ENCODE data around the gene RNH1. TPM values are rescaled to one million over a fixed set of nuclear protein-coding genes. Genes with fewer than 3 reads are reported as not detected.

Gene RNH1
- total RNA-seq, 1 experiment from 2014 or later, result 60.0 TPM

DNA sequence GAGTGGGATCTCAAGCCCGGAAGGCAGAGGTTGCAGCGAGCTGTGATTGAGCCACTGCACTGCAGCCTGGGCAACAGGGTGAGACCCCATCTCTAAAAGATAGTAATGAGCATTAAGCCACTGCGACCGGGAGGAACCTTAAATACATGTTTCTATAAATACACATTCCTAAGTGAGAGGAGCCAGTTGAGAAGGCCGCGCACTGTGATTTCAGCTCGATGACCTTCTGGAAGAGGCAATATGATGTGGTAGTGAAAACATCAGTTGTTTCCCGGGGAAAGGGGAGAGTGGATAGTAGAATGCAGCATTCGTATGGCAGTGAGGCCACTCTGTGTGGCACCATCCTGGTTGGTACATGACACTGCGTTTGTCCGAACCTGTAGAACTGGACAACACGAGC, 39.0 kb downstream of the RNH1 start:
- Histone ChIP-seq H4K91ac (ENCODE audit: insufficient read length, low read depth, low read length) (no peak overlapping the region), H3K14ac (ENCODE audit: insufficient read depth, low read length) (no peak overlapping the region), H4K5ac (ENCODE audit: insufficient read length, low read depth, low read length) (no peak overlapping the region), H3K9me3 (ENCODE audit: control insufficient read depth, low read depth, low read length) (no peaks in the 10 kb centered on the region), H2AFZ (ENCODE audit: low read length) (no peak overlapping the region), H3K27me3 (ENCODE audit: insufficient read depth, low read length) (no peaks in the 10 kb centered on the region), H3K79me1 (ENCODE audit: insufficient read depth, low read depth, low read length, poor library complexity, severe bottlenecking) (no peaks in the 10 kb centered on the region), H3K23me2 (ENCODE audit: insufficient read length, low read depth, low read length, poor library complexity, severe bottlenecking) (no peaks in the 10 kb centered on the region), H3K4ac (ENCODE audit: low read depth, low read length) (no peak overlapping the region), H2BK5ac (ENCODE audit: insufficient read length, low read length) (no peak overlapping the region), H3K27ac (ENCODE audit: insufficient read length, low read depth, low read length) (no peak overlapping the region), H4K20me1 (ENCODE audit: control insufficient read depth, insufficient read depth, insufficient read length) (no peaks in the 10 kb centered on the region), H3K79me2 (ENCODE audit: insufficient read depth, low read length) (no peaks in the 10 kb centered on the region), H3K56ac (ENCODE audit: insufficient read length, low read depth, low read length) (no peak overlapping the region), H2BK20ac (ENCODE audit: low read depth, low read length, poor library complexity, severe bottlenecking) (no peak overlapping the region), H2BK120ac (ENCODE audit: low read depth, low read length, poor library complexity, severe bottlenecking) (no peak overlapping the region), H2BK12ac (ENCODE audit: insufficient read length, low read depth, low read length) (no peak overlapping the region), H3K4me2 (ENCODE audit: insufficient read depth, insufficient read length, low read length) (no peak overlapping the region), H4K8ac (replicated peaks; ENCODE audit: insufficient read length, low read depth, low read length) (no peak overlapping the region), H3T11ph (ENCODE audit: low read length) (no peak overlapping the region), H3K9ac (ENCODE audit: extremely low read depth, insufficient read length, low read length) (no peak overlapping the region), H2AK5ac (ENCODE audit: insufficient read length, low read length) (no peak overlapping the region), H3K4me1 (ENCODE audit: insufficient read depth, low read length) (peaks cover 5% of the 10 kb centered on the region; the same call in 1 of the 2 replicates), H2BK15ac (ENCODE audit: low read depth, low read length) (no peak overlapping the region), H3K18ac (ENCODE audit: insufficient read length, low read depth, low read length) (no peak overlapping the region), H3K23ac (ENCODE audit: insufficient read length, low read depth, low read length) (no peak overlapping the region)
- Mint-ChIP-seq H3K27me3 (ENCODE audit: low read depth) (no peaks in the 10 kb centered on the region), H3K4me3 (no peak overlapping the region; a peak in 1 of 5 replicates), H3K4me1 (peaks cover 23 to 33% of the 10 kb centered on the region in 2 experiments), H3K27ac (peak overlapping the region in 2 of 3 experiments; percentile 7 to 89; a peak in 4 of 7 replicates), H3K36me3 (ENCODE audit: insufficient read depth in 1 of 3, low read depth in 3 of 3) (peaks cover 5 to 21% (median 20%) of the 10 kb centered on the region in 3 experiments; a peak in 6 of 7 replicates), H3K9me3 (no peaks in the 10 kb centered on the region)
- TF ChIP-seq, protein P1, sequence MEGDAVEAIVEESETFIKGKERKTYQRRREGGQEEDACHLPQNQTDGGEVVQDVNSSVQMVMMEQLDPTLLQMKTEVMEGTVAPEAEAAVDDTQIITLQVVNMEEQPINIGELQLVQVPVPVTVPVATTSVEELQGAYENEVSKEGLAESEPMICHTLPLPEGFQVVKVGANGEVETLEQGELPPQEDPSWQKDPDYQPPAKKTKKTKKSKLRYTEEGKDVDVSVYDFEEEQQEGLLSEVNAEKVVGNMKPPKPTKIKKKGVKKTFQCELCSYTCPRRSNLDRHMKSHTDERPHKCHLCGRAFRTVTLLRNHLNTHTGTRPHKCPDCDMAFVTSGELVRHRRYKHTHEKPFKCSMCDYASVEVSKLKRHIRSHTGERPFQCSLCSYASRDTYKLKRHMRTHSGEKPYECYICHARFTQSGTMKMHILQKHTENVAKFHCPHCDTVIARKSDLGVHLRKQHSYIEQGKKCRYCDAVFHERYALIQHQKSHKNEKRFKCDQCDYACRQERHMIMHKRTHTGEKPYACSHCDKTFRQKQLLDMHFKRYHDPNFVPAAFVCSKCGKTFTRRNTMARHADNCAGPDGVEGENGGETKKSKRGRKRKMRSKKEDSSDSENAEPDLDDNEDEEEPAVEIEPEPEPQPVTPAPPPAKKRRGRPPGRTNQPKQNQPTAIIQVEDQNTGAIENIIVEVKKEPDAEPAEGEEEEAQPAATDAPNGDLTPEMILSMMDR (conservative IDR thresholded peaks at IDR 0.05), result no peak
- no CpG with 5 or more reads among the region's 12 CpGs for WGBS (ENCODE audit: extremely low coverage, insufficient read length, low lambda C conversion rate)
- DNase-seq, result no peak
